ENCODE data around the gene TTC7B.

The TTC7B gene

GRCh38 chr14:90575781-90576180 is 240.4 kb downstream of the TTC7B start:
- DNase-seq (ENCODE audit: low read depth) = no peak

- no peak for DNase-seq (ENCODE audit: low read depth)
Measured at GRCh38 chr14:90575336-90575735, 240.9 kb downstream of the TTC7B start.

GRCh38 chr14:90574188-90575131 is 241.8 kb downstream of the TTC7B start:
- no peak for DNase-seq (ENCODE audit: low read depth)

- DNase-seq (ENCODE audit: low read depth) = no peak
Measured at GRCh38 chr14:90573385-90574105, 242.7 kb downstream of the TTC7B start.

- DNase-seq (ENCODE audit: low read depth) = no peak
Measured at GRCh38 chr14:90572441-90573150, 243.6 kb downstream of the TTC7B start.

GRCh38 chr14:90571149-90571947 is 244.9 kb downstream of the TTC7B start:
- no peak for DNase-seq (ENCODE audit: low read depth)

GRCh38 chr14:90570461-90570860 is 245.8 kb downstream of the TTC7B start:
- no peak for DNase-seq (ENCODE audit: low read depth)

- no peak for DNase-seq (ENCODE audit: low read depth)
Measured at GRCh38 chr14:90569606-90570387, 246.4 kb downstream of the TTC7B start.

- no peak for DNase-seq (ENCODE audit: low read depth)
Measured at GRCh38 chr14:90569201-90569600, 247.0 kb downstream of the TTC7B start.

- DNase-seq (ENCODE audit: low read depth) = no peak
Measured at GRCh38 chr14:90568405-90568804, 247.8 kb downstream of the TTC7B start.

GRCh38 chr14:90567991-90568390 is 248.2 kb downstream of the TTC7B start:
- DNase-seq (ENCODE audit: low read depth) = no peak

- DNase-seq (ENCODE audit: low read depth) = no peak
Measured at GRCh38 chr14:90567191-90567590, 249.0 kb downstream of the TTC7B start.

- DNase-seq (ENCODE audit: low read depth) = no peak
Measured at GRCh38 chr14:90566481-90566880, 249.7 kb downstream of the TTC7B start.

- no peak for DNase-seq (ENCODE audit: low read depth)
Measured at GRCh38 chr14:90564496-90564895, 251.7 kb downstream of the TTC7B start.

- DNase-seq (ENCODE audit: low read depth) = no peak
Measured at GRCh38 chr14:90562652-90563051, 253.6 kb downstream of the TTC7B start.

GRCh38 chr14:90561920-90562319 is 254.3 kb downstream of the TTC7B start:
- no peak for DNase-seq (ENCODE audit: low read depth)

- DNase-seq (ENCODE audit: low read depth) = no peak
Measured at GRCh38 chr14:90560991-90561390, 255.2 kb downstream of the TTC7B start.

- DNase-seq (ENCODE audit: low read depth) = no peak
Measured at GRCh38 chr14:90560558-90560957, 255.7 kb downstream of the TTC7B start.

- DNase-seq (ENCODE audit: low read depth) = no peak
Measured at GRCh38 chr14:90559811-90560492, 256.3 kb downstream of the TTC7B start.

GRCh38 chr14:90558983-90559590 is 257.1 kb downstream of the TTC7B start:
- DNase-seq (ENCODE audit: low read depth) = no peak

All from stimulated activated CD8-positive, alpha-beta memory T cell treated with anti-CD3 and anti-CD28 coated beads, Interleukin-4, amount 100 ng/mL, for 24 hours (primary cell).